HG02884 (cell line): ENCODE measurements around the gene PRDM16.

ENCODE experiments used
- ATAC-seq: cut with Tn5 transposase; IDR thresholded peaks from one replicate; pipeline ENCODE4 v1.9.1; 2021; ENCODE audit warnings: mild to moderate bottlenecking, moderate library complexity; ENCODE audit not compliant: unreplicated experiment

PRDM16 gene

DNA sequence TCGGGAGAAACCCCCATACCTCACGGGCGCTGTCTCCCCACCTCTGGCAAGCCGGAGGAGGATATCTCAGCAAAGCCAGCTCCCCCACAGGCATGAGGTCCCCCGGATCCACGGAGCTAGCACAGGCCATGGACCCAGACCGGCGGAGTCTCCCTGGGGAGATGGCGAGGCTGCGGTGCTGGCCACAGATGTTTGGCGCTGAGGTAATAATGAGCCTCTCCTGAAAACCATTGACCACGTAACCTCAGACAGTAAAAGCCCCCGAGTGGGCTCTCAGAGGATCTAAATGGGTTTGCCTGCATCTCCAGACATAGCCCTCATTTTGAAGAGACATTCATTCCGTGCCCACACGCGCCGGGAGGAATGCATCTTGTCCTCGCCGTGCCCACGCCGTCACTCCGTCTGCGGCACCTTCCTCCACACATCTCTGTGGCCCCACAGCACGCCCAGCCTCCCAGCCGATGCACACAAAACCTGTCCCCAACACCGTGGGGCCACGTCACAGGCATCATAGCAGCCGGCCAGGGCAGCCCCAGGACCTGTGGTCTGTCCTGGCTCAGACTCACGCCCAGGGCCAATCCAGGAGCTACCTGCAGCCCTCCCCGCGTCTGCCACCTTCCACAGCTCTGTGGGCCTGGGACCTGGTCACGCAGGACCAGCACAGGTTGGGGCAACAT lies 150.9 kb downstream of the PRDM16 start:
- ATAC-seq = no peak

- no peak for ATAC-seq
These were observed 152.4 kb downstream of the PRDM16 start for GRCh38 chr1:3221112-3222041.

DNA sequence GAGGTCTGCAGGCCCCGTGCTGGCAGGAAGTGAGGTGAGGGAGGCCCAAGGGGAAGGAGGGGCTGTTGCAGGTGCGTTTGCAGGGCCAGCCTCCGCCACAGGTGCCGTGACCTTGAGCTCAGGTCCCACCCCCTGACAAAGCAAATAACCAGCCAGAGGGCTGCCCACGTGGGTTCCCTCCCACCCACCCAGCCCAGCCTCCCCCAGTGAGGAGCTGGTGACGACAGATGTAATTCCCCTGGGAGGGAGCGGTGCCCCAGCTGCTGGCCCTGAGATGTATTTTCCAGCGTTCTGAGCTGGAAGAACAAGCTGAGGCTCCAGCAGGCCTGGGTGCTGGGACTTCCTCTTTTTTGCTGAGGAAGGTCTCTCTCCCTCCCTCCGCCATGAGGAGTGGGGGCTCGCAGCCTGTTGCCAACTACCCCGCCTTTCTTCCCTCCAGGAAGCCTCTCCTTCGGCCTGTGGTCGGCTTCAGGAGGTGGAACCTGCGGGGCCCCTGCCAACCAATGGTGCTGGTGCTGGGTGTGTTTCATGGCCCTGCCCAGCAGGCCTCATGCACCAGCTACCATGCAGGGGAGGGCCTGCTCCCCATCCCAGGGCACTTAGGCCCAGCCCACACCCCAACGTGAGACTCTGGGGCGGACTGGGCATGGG lies 153.2 kb downstream of the PRDM16 start:
- ATAC-seq = no peak

DNA sequence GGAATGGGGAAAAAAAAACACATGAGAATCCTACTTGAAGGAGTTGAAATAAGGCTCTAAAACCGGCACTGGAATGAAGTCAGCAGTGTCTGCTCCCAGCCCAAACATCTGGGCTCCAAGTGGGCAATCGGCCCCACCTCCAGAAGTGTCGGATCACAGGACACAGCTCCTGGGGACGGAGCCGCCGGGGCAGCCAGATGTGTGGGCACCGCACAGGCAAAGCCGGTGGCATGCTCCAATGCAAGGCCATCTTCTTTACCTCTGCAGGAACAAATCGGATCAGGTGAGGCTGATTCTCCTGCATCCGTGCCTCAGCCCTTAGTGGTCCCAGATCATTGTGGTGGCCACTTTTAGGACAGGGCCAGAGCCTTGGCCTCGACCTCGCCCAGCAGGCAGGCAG lies 156.7 kb downstream of the PRDM16 start:
- ATAC-seq = no peak

- ATAC-seq = no peak
These were observed 157.2 kb downstream of the PRDM16 start for GRCh38 chr1:3226191-3226590.

GRCh38 chr1:3226701-3227350 lies 157.8 kb downstream of the PRDM16 start:
- no peak for ATAC-seq

GRCh38 chr1:3227351-3227704 lies 158.3 kb downstream of the PRDM16 start:
- ATAC-seq = no peak

- ATAC-seq = no peak
These were observed 158.9 kb downstream of the PRDM16 start for GRCh38 chr1:3227893-3228292.

DNA sequence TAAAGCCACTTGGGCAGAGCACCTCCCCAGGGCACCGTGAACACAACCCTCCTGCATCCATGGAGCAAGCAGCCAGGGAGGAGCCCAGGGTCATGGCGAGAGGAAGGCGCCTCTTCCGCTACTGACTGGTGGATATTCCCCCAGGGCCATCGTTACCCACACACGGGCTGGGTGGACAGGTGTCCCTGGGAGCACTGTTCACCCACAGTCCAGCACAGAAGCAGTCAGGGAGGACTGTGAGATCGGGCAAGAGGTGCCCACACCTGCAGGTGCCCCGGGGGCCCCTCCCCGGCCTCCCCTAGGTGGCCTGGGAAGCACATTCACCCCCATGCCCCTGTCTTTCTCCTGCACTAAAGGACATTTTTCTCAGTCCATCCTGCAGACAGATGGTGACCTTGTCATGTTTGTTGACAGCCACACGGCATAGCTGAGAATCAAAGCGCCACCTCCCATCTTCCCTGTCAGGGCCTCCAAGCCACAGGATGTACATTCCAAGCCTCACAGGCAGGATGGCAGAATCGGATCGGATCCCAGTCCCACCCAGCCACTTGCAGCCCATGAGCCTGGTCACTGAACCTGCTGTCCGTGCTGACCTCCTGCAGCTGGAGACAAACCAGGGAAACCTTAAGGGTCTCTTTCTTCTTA lies 160.2 kb downstream of the PRDM16 start:
- no peak for ATAC-seq

DNA sequence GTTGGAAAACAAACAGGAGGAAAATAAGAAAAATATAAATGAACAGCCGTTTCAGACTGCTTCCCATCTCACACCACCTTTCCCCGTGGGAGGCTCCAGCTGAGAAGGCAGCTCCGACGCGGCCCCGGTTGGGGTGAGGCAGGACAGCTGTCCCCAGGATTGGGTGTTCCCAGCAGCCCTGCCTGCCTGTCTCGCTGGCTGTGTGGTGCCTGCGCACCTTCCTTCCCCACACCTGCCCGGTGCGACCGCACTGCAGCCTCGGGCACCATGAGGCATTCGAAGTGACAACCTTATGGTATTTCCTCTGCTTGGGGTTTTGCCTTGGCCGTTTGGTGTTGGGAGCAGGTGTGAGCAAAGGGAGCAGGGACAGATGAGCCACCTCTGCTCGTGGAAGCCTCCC lies 161.6 kb downstream of the PRDM16 start:
- ATAC-seq = no peak

GRCh38 chr1:3231245-3231644 lies 162.2 kb downstream of the PRDM16 start:
- ATAC-seq = no peak

DNA sequence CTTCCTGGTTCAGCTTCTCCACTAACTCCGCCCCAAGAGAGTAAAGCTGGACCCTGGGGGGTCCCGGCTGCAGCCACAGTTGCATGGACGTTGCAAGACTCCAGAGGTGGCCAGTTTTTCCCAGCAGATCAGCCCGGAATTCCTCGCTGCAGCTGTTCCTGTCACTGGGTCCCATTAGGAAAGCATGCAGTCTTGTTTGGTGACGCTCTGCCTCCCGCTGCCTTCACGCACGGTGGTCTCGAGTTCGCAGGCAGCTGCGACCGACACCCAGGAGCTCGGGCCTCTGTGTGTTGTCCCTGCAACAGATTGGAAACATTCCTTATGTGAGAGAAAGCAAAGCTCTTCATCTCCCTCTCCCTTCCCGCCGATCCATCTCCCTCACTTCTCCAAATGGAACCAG lies 162.8 kb downstream of the PRDM16 start:
- no peak for ATAC-seq

- no peak for ATAC-seq
These were observed 164.0 kb downstream of the PRDM16 start for GRCh38 chr1:3233031-3233430.

GRCh38 chr1:3233551-3233950 lies 164.5 kb downstream of the PRDM16 start:
- no peak for ATAC-seq

- no peak for ATAC-seq
These were observed 165.3 kb downstream of the PRDM16 start for GRCh38 chr1:3234281-3234680.

GRCh38 chr1:3234956-3235355 lies 166.0 kb downstream of the PRDM16 start:
- no peak for ATAC-seq

DNA sequence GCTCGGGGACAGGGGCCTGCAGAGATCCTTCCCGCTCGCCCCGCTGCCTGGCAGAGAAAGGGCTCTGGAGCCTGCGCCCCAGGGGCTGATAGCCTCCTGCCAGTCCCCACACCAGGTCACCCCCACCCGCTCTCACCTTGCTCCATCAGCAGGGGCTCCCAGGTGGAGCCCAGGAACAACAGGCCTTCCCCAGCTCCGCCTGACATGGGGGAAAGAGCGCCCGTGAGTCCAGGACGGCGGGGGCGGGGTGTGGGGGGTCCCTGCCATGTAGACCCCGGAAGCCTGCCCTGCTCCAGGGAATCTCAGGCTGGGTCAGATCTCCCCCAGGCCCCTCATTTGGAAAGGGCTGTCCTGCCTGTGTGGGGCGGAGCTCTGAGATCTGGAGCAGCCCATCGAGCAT lies 166.5 kb downstream of the PRDM16 start:
- no peak for ATAC-seq

GRCh38 chr1:3236361-3236760 lies 167.4 kb downstream of the PRDM16 start:
- no peak for ATAC-seq

GRCh38 chr1:3236955-3237354 lies 168.0 kb downstream of the PRDM16 start:
- no peak for ATAC-seq

GRCh38 chr1:3237570-3237969 lies 168.6 kb downstream of the PRDM16 start:
- ATAC-seq = no peak
